KMS-11 (cell line): ENCODE results near the gene SF3B3.
A peak's percentile ranks its signal among the peaks of the same experiment; 100 is the strongest.
"Not testable (repeated sequence)": the region's sequence is repeated elsewhere in the genome, so short reads cannot be mapped to it uniquely, and the experiment has no call there.

Experiments
- H2AFZ ChIP-seq: fragments of 200-600 bp; sonication (generic); 2 replicates; pipeline ENCODE4 v1.6.1; 2016; ENCODE audit warnings: antibody characterized with exemption, mixed run types, low read depth
- H3K27ac ChIP-seq: fragments of 200-600 bp; sonication (generic); 2 replicates; pipeline ENCODE4 v1.6.1; 2016; ENCODE audit warnings: mild to moderate bottlenecking, mixed run types
- H3K27me3 ChIP-seq: fragments of 200-600 bp; sonication (generic); 2 replicates; pipeline ENCODE4 v1.6.1; 2017; ENCODE audit warnings: mild to moderate bottlenecking, low read depth, mixed run types, moderate library complexity; ENCODE audit not compliant: insufficient read depth
- H3K36me3 ChIP-seq: fragments of 200-600 bp; sonication (generic); 2 replicates; pipeline ENCODE4 v1.6.1; 2017; ENCODE audit warnings: mild to moderate bottlenecking, mixed run types; ENCODE audit not compliant: insufficient read depth
- H3K4me1 ChIP-seq: fragments of 200-600 bp; sonication (generic); 2 replicates; pipeline ENCODE4 v1.6.1; 2016; ENCODE audit warnings: mild to moderate bottlenecking, low read depth, mixed run types; ENCODE audit not compliant: poor library complexity, severe bottlenecking
- H3K4me2 ChIP-seq: fragments of 200-600 bp; sonication (generic); 2 replicates; pipeline ENCODE4 v1.7.0; 2016; ENCODE audit warnings: mild to moderate bottlenecking, mixed run types
- H3K4me3 ChIP-seq: fragments of 200-600 bp; sonication (generic); IDR thresholded peaks from 2 replicates; pipeline ENCODE4 v1.6.1; 2017; ENCODE audit warnings: low read depth, low read length, mixed read lengths; ENCODE audit not compliant: insufficient read depth
- H3K79me2 ChIP-seq: fragments of 200-600 bp; sonication (generic); 2 replicates; pipeline ENCODE4 v1.6.1; 2016; ENCODE audit warnings: low read depth, mixed run types; ENCODE audit not compliant: insufficient read depth
- H3K9ac ChIP-seq: fragments of 200-600 bp; sonication (generic); 2 replicates; pipeline ENCODE4 v1.6.1; 2016; ENCODE audit warnings: mild to moderate bottlenecking, mixed run types
- H4K20me1 ChIP-seq: fragments of 200-600 bp; sonication (generic); 2 replicates; pipeline ENCODE4 v1.6.1; 2016; ENCODE audit warnings: mild to moderate bottlenecking, mixed run types; ENCODE audit not compliant: insufficient read depth
- CTCF ChIP-seq: fragments of 200-600 bp; sonication (generic); conservative IDR thresholded peaks from 2 replicates; pipeline ENCODE4 v1.6.1; 2017; ENCODE audit warnings: low read depth, mild to moderate bottlenecking, antibody characterized with exemption, low read length, moderate library complexity, mixed read lengths

Gene SF3B3

DNA sequence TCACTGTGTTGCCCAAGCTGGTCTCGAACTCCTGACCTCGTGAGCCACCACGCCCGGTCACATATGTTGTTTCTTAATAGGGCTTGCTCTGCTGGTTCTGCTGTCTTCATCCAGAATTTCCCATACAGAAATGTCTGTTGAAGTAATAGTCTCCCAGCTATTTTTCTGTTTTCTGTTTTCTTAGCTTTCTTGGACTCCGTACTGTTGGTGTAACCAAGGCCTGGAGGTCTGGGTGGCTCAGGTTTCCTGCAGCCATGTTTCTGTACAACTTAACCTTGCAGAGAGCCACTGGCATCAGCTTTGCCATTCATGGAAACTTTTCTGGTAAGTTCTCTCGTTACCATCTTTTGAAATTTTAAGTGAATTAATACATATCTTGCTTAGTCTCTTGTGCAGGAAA is 2.8 kb downstream of the SF3B3 start:
- Histone ChIP-seq H3K9ac (no peak overlapping the region), H2AFZ (no peak overlapping the region), H3K4me3 (no peak overlapping the region), H3K36me3 (peaks cover 31% of the 10 kb centered on the region; the same call in 1 of the 2 replicates), H3K27ac (no peak overlapping the region), H3K79me2 (peaks cover 93% of the 10 kb centered on the region), H3K4me2 (peak overlapping the region; percentile 39), H3K4me1 (peaks cover 54% of the 10 kb centered on the region), H4K20me1 (peaks cover 36% of the 10 kb centered on the region), H3K27me3 (no peaks in the 10 kb centered on the region)
- TF ChIP-seq CTCF = no peak

- Histone ChIP-seq H3K9ac (no peak overlapping the region), H3K27me3 (no peaks in the 10 kb centered on the region), H3K4me1 (peaks cover 44% of the 10 kb centered on the region), H3K4me3 (no peak overlapping the region), H3K36me3 (peaks cover 40% of the 10 kb centered on the region; the same call in 1 of the 2 replicates), H3K4me2 (peak overlapping the region; percentile 39), H3K27ac (no peak overlapping the region), H3K79me2 (peaks cover 97% of the 10 kb centered on the region), H4K20me1 (peaks cover 39% of the 10 kb centered on the region), H2AFZ (no peak overlapping the region)
- no peak for TF ChIP-seq CTCF
These were observed 3.8 kb downstream of the SF3B3 start for GRCh38 chr16:70527315-70527996.

DNA sequence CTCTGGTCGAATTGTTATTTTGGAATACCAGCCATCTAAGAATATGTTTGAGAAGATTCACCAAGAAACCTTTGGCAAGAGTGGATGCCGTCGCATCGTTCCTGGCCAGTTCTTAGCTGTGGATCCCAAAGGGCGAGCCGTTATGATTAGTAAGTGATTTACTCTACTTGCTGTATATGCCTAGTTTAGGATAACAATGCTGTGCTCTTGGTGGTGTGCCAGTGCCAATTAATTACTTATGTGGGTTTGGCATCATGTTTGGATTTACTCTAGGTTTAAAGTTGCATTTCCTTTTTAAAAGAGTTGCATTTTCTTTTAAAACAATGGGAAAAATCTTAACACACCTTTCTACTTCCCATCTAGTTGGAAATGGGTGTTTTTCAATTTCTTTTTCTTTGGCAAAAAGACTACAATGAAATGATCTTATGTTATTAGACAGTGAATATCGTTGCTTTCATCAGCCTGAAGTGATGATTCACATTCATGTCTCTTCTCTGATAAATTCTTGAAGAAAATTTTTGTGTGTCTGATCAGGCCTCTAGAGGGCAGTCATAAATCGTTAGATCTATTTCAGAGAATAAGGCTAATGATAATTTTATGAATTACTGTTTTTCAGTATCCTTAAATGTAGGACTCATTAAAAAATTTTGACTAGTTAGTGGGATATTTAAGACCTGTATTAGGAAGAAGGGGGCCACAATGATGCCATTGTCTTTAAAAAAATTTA is 5.6 kb downstream of the SF3B3 start:
- Histone ChIP-seq H3K4me3 (no peak overlapping the region), H3K4me1 (peaks cover 44% of the 10 kb centered on the region), H3K79me2 (peaks cover 96% of the 10 kb centered on the region), H3K4me2 (peak overlapping the region; percentile 5; the same call in 1 of the 2 replicates), H4K20me1 (peaks cover 45% of the 10 kb centered on the region), H3K27me3 (no peaks in the 10 kb centered on the region), H2AFZ (no peak overlapping the region), H3K36me3 (peaks cover 50% of the 10 kb centered on the region; the same call in 1 of the 2 replicates), H3K27ac (no peak overlapping the region), H3K9ac (no peak overlapping the region)
- peak; percentile 66 for TF ChIP-seq CTCF

DNA sequence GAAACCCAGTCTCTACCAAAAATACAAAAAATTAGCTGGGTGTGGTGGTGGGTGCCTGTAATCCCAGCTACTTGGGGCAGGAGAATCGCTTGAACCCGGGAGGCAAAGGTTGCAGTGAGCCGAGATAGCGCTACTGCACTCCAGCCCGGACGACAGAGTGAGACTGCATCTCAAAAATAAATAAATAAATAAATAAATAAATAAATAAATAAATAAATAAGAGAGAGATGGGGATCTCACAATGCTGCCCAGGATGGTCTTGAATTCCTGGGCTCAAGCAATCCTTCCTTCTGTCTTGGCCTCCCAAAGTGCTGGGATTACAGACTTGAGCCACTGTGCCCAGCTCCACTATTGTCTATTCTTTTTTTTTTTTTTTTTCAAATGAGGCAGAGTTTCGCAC is 6.3 kb downstream of the SF3B3 start:
- Histone ChIP-seq H3K79me2 (peaks cover 96% of the 10 kb centered on the region), H3K36me3 (peaks cover 55% of the 10 kb centered on the region; the same call in 1 of the 2 replicates), H3K4me1 (peaks cover 44% of the 10 kb centered on the region), H4K20me1 (peaks cover 45% of the 10 kb centered on the region)
- not testable (repeated sequence) for H2AFZ ChIP-seq, H3K27me3 ChIP-seq, H3K9ac ChIP-seq, H3K4me3 ChIP-seq, H3K27ac ChIP-seq, H3K4me2 ChIP-seq

DNA sequence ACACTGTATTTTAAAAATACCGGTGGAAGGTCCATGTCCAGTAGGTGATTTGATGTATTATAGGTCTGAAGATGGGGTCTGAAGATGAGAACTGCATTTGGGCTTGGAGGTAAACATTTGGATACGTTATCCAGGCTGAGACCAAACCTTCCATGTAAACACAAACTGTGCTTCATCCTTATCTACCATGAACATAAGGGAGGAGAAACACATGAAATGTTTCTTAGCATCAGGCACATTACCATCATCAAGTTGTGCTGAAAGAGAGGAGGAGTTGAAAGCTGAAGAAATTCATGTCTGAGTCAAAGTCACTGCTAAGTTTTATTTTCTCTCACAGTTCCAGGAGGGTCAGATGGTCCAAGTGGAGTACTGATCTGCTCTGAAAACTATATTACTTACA is 11.4 kb downstream of the SF3B3 start:
- Histone ChIP-seq H3K9ac (no peak overlapping the region), H3K79me2 (peaks cover 93% of the 10 kb centered on the region), H3K4me3 (no peak overlapping the region), H3K27ac (no peak overlapping the region), H2AFZ (no peak overlapping the region), H4K20me1 (peaks cover 28% of the 10 kb centered on the region; the same call in 1 of the 2 replicates), H3K4me1 (no peaks in the 10 kb centered on the region), H3K27me3 (no peaks in the 10 kb centered on the region), H3K4me2 (no peak overlapping the region), H3K36me3 (peaks cover 60% of the 10 kb centered on the region; the same call in 1 of the 2 replicates)
- no peak for TF ChIP-seq CTCF
